GM19351 (cell line): ENCODE data around the gene BTG4.

Experiments
- ATAC-seq: cut with Tn5 transposase; IDR thresholded peaks from one replicate; pipeline ENCODE4 v1.9.1; 2021; ENCODE audit warnings: mild to moderate bottlenecking, moderate library complexity; ENCODE audit not compliant: unreplicated experiment

BTG4 gene

GRCh38 chr11:111499483-111499882 lies 12.7 kb downstream of the BTG4 start:
- ATAC-seq: no peak

- ATAC-seq: no peak
These were observed 18.1 kb downstream of the BTG4 start for GRCh38 chr11:111494040-111494439.

DNA sequence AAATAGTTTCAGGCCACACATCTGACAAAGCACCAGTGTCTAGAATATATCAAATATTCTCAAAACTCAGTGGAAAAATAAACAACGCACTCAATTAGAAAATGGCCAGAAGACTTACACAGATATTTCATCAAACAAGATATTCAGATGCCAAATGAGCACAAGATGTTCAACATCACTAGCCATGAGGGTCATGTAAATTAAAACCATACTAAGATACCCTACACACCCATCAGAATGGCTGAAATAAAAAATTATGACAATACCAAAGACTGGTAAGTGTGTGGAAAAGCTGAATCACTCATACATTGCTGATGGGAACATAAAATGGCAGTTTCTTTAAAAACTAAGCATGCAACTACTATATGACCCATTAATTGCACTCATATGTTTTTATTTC lies 21.7 kb downstream of the BTG4 start:
- no peak for ATAC-seq

- no peak for ATAC-seq
These were observed 28.8 kb downstream of the BTG4 start for GRCh38 chr11:111483431-111483830.

- no peak for ATAC-seq
These were observed 32.5 kb downstream of the BTG4 start for GRCh38 chr11:111479666-111480065.

- no peak for ATAC-seq
These were observed 34.3 kb downstream of the BTG4 start for GRCh38 chr11:111477898-111478297.

DNA sequence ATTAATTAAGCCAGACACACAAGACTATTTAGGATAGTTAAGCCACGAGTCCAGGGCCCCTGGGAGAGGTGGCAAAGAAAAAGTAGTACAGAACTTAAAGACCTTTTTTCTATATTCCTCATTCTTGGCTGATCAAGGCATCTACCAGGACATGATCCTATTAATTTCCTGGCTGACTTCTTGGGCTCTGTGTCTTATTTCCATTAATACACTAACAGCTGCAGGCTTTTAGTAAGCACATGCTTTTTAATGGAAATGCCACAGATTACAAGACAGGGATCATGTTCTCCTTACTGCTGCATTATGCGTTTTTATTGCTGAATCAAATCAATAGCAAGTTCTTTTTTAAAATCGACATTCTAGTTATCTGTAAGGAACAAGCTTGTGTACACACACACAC lies 35.2 kb downstream of the BTG4 start:
- no peak for ATAC-seq

GRCh38 chr11:111476366-111476765 lies 35.8 kb downstream of the BTG4 start:
- ATAC-seq: no peak

DNA sequence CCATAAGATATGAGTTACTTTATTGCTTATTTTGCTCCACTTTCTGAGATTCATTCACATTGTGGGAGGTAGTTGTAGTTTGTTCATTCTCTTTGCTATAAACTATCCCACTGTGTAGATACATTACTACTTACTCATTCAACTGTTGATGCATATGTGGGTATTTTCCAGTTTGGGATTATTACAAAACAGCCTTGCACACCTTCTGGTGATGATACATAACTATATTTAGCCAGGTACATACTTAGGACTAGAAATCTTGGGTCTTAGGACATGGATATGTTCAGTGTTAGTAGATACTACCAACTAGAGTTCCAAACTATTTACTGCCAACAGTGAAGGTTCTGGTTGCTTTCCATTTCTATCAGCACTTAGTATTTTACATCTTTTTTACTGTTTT lies 37.8 kb downstream of the BTG4 start:
- ATAC-seq: no peak

DNA sequence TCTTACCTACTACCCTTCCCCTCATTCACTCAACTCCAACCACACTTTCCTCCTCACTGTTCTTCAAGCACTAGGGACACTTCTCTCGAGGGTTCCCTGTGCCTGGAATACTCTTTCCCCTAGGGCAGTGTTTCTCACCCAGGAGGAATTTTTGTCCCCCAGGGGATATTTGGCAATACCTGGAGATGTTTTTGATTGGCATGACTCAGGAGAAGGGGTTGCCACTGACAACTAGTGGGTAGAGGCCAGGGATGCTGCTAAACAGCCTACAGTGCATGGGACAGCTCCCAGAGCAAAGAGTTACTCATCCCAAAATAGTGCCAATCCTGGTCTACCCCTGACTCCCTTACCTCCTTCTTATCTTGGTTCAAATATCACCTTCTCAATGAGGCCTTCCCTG lies 40.0 kb downstream of the BTG4 start:
- ATAC-seq: no peak

GRCh38 chr11:111469200-111469599 lies 43.0 kb downstream of the BTG4 start:
- ATAC-seq: no peak

DNA sequence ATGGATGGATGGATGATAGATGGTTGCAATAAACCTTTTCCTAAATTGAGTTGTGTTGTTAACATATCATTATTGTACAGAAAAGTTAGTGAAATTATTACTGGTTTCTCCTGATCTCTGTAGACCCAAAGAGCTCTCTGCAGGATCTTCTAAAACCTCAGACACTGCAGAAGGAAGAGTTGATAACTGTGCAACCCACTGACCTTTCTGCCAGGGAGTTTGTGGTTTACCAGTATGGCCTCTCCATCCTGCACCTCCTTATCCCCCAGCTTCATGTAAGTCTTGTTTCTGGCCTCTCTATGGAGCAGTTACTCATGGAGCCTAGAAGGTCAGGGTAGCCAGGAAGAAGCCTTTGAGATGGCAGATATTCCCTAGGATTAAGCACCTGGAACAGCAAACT lies 45.6 kb downstream of the BTG4 start:
- ATAC-seq: no peak

DNA sequence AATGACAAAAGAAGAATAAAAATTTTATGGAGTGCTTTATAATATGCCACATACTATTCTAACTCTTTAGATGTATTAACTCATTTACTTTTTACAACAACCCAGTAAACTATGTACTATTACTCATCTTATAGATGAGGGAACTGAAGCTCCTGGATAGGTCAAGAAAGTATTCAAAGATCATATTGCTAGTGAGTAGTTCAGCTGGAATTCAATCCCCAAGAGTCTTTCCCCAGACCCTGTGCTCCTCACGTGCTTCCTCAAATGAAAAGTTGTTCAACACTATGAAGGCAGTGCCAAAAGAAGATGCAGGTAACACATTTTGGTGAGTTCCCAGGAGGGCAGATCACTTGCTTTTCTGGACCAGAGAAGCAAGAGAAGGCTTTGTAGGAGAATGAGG lies 46.8 kb downstream of the BTG4 start:
- ATAC-seq: no peak

- ATAC-seq: no peak
These were observed 48.9 kb downstream of the BTG4 start for GRCh38 chr11:111463276-111463675.

- no peak for ATAC-seq
These were observed 49.9 kb downstream of the BTG4 start for GRCh38 chr11:111462329-111462728.

GRCh38 chr11:111461460-111462235 lies 50.5 kb downstream of the BTG4 start:
- no peak for ATAC-seq

- no peak for ATAC-seq
These were observed 51.3 kb downstream of the BTG4 start for GRCh38 chr11:111460856-111461255.

DNA sequence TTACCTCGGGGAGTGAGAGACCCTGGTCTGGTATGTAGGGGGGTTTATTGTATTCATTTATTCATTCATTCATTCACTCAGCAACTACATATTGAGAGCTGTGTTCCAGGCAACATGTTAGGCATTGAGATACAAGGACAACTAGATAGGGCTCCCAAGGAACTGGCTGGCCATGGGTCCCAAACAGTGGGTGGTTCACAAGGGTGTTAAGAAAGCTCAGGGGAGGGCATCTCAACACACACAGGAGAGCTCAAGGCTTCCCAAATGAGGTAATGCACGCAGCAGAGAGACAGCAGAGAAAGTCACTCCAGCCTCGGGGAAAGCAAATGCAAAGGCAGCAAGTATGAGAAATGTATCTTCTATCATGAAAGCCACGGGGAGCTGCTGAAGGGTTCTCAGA lies 51.8 kb downstream of the BTG4 start:
- no peak for ATAC-seq

GRCh38 chr11:111459506-111460270 lies 52.5 kb downstream of the BTG4 start:
- no peak for ATAC-seq

GRCh38 chr11:111457731-111458368 lies 54.3 kb downstream of the BTG4 start:
- no peak for ATAC-seq

DNA sequence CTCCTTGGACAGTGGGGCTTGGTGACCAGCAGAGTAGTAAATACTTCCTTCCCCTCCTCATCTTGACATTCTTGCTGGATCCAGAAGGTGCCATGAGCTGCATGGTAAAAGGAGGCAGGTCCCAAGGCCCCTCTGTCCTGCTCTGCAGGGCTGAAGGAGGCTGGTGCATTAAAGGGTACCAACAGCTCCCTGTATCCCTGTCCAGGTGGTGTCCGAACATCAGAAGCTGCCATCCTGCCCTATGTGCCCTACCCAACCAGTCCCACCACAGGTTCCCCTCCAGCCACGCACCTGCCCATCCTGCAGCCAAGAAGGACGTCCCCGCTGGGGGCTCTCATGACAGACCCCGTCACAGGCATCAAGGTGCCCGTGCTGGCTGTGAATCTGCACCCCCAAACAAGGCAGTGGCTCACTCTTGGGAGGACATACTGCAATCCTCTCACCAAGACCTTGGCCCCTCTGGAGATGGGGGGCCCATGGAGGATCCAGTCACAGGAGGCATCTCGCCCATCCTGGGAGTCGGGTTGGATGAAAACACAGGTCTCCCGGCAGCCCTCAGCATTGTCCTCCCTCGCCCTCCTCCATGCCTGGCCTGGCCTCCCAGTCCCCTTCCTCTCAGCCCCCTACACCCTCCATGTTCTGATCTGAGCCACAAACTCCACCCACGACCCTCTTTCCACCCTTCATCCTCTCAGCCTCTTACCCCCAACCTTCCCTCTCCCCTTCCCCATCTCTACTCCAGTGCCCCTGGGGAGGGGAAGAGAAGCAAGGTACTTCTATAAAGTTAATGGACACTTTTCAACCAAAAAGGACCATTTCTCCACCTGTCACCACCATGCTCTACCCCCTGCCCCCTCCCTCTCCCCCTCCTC lies 55.1 kb downstream of the BTG4 start:
- no peak for ATAC-seq
